HAP-1 (cell line): ENCODE data around the gene CUL4A.

Experiments
- DNase-seq, 2 experiments: peaks; one replicate each; pipeline ENCODE4 v3.0.0-alpha.2; 2016 to 2020; ENCODE audit warnings: low spot score in 2 of 2
- H3K27me3 ChIP-seq: fragments of 250-450 bp; sonication (Bioruptor Pico); 2 replicates; pipeline ENCODE4 v1.5.1; 2020; ENCODE audit warnings: low read depth, mild to moderate bottlenecking, moderate library complexity
- H3K36me3 ChIP-seq: fragments of 250-450 bp; sonication (Bioruptor Pico); replicated peaks from 2 replicates; pipeline ENCODE4 v1.5.1; 2020; ENCODE audit warnings: mild to moderate bottlenecking
- H3K4me1 ChIP-seq: fragments of 250-450 bp; sonication (Bioruptor Pico); 2 replicates; pipeline ENCODE4 v1.5.1; 2020; ENCODE audit warnings: mild to moderate bottlenecking
- H3K4me3 ChIP-seq: fragments of 250-450 bp; sonication (Bioruptor Pico); 2 replicates; pipeline ENCODE4 v1.5.1; 2020; ENCODE audit warnings: mild to moderate bottlenecking, moderate library complexity
- H3K9me3 ChIP-seq: fragments of 250-450 bp; sonication (Bioruptor Pico); 2 replicates; pipeline ENCODE4 v1.5.1; 2020; ENCODE audit warnings: mild to moderate bottlenecking, moderate library complexity
- in situ Hi-C: fragments of 300-500 bp; cut with MboI; formaldehyde crosslinking; loops from 3 replicates; pipeline ENCODE4 v1.14.3; 2020; ENCODE audit warnings: low sequenced_read_pairs, inconsistent platforms, mixed read lengths

The CUL4A gene

GRCh38 chr13:113187883-113188665 is 21.3 kb upstream of the CUL4A start:
- DNase-seq = no peak
- H3K27me3 ChIP-seq = no peaks in the 10 kb centered on the region
- H3K4me1 ChIP-seq = no peaks in the 10 kb centered on the region
- H3K4me3 ChIP-seq = no peak overlapping the region
- in situ Hi-C loops = no loop called here
- H3K9me3 ChIP-seq = no peaks in the 10 kb centered on the region
- peaks cover 55% of the 10 kb centered on the region for H3K36me3 ChIP-seq

- Histone ChIP-seq H3K4me3 (no peak overlapping the region), H3K27me3 (no peaks in the 10 kb centered on the region), H3K4me1 (no peaks in the 10 kb centered on the region), H3K36me3 (peaks cover 62% of the 10 kb centered on the region), H3K9me3 (no peaks in the 10 kb centered on the region)
- no peak for DNase-seq
- in situ Hi-C loops = no loop called here
Measured at GRCh38 chr13:113190181-113190580, 19.2 kb upstream of the CUL4A start.

GRCh38 chr13:113192279-113192678 is 17.1 kb upstream of the CUL4A start:
- in situ Hi-C loops = no loop called here
- Histone ChIP-seq H3K36me3 (peaks cover 66% of the 10 kb centered on the region), H3K27me3 (no peaks in the 10 kb centered on the region), H3K4me3 (no peak overlapping the region), H3K9me3 (no peaks in the 10 kb centered on the region), H3K4me1 (no peaks in the 10 kb centered on the region)
- DNase-seq = no peak

- in situ Hi-C loops = no loop called here
- H3K9me3 ChIP-seq = no peaks in the 10 kb centered on the region
- no peak overlapping the region for H3K4me3 ChIP-seq
- peaks cover 67% of the 10 kb centered on the region for H3K36me3 ChIP-seq
- H3K27me3 ChIP-seq = no peaks in the 10 kb centered on the region
- no peak for DNase-seq
- no peaks in the 10 kb centered on the region for H3K4me1 ChIP-seq
Measured at GRCh38 chr13:113192902-113193301, 16.5 kb upstream of the CUL4A start.

- Histone ChIP-seq H3K36me3 (peaks cover 77% of the 10 kb centered on the region), H3K4me1 (no peaks in the 10 kb centered on the region), H3K9me3 (no peaks in the 10 kb centered on the region), H3K4me3 (no peak overlapping the region), H3K27me3 (no peaks in the 10 kb centered on the region)
- in situ Hi-C loops = no loop called here
- no peak for DNase-seq
Measured at GRCh38 chr13:113195360-113195759, 14.1 kb upstream of the CUL4A start.

GRCh38 chr13:113196970-113197737 is 12.3 kb upstream of the CUL4A start:
- in situ Hi-C loops = no loop called here
- peaks cover 72% of the 10 kb centered on the region for H3K36me3 ChIP-seq
- H3K9me3 ChIP-seq = no peaks in the 10 kb centered on the region
- no peaks in the 10 kb centered on the region for H3K27me3 ChIP-seq
- DNase-seq = no peak
- no peak overlapping the region for H3K4me3 ChIP-seq
- H3K4me1 ChIP-seq = no peaks in the 10 kb centered on the region

- DNase-seq = no peak
- peaks cover 12% of the 10 kb centered on the region for H3K4me1 ChIP-seq
- no peaks in the 10 kb centered on the region for H3K27me3 ChIP-seq
- H3K36me3 ChIP-seq = peaks cover 61% of the 10 kb centered on the region
- in situ Hi-C loops = no loop called here
- H3K9me3 ChIP-seq = no peaks in the 10 kb centered on the region
- no peak overlapping the region for H3K4me3 ChIP-seq
Measured at GRCh38 chr13:113201815-113202214, 7.6 kb upstream of the CUL4A start.

- no peaks in the 10 kb centered on the region for H3K9me3 ChIP-seq
- no peak for DNase-seq
- H3K36me3 ChIP-seq = peaks cover 52% of the 10 kb centered on the region
- H3K4me3 ChIP-seq = no peak overlapping the region
- H3K27me3 ChIP-seq = no peaks in the 10 kb centered on the region
- H3K4me1 ChIP-seq = peaks cover 18% of the 10 kb centered on the region
- in situ Hi-C loops = no loop called here
Measured at GRCh38 chr13:113202912-113203311, 6.5 kb upstream of the CUL4A start.

- in situ Hi-C loops = no loop called here
- no peak for DNase-seq
Measured at GRCh38 chr13:113203507-113204377, 5.7 kb upstream of the CUL4A start.

GRCh38 chr13:113204378-113204734 is 5.1 kb upstream of the CUL4A start:
- Histone ChIP-seq H3K27me3 (no peaks in the 10 kb centered on the region), H3K9me3 (no peaks in the 10 kb centered on the region), H3K36me3 (peaks cover 41% of the 10 kb centered on the region), H3K4me1 (peaks cover 18% of the 10 kb centered on the region), H3K4me3 (no peak overlapping the region)
- in situ Hi-C loops = no loop called here
- DNase-seq = no peak

More at GRCh38 chr13:113203507-113204377, 5.7 kb upstream of the CUL4A start:
- peaks cover 18% of the 10 kb centered on the region for H3K4me1 ChIP-seq
- no peaks in the 10 kb centered on the region for H3K9me3 ChIP-seq
- no peaks in the 10 kb centered on the region for H3K27me3 ChIP-seq
- peaks cover 47% of the 10 kb centered on the region for H3K36me3 ChIP-seq
- no peak overlapping the region for H3K4me3 ChIP-seq

GRCh38 chr13:113205428-113205931 is 3.9 kb upstream of the CUL4A start:
- no peaks in the 10 kb centered on the region for H3K9me3 ChIP-seq
- in situ Hi-C loops = no loop called here
- no peaks in the 10 kb centered on the region for H3K27me3 ChIP-seq
- no peak for DNase-seq
- peaks cover 33% of the 10 kb centered on the region for H3K36me3 ChIP-seq
- peaks cover 18% of the 10 kb centered on the region for H3K4me1 ChIP-seq
- no peak overlapping the region for H3K4me3 ChIP-seq

- in situ Hi-C loops = no loop called here
- peak overlapping the region; percentile 98 for H3K4me3 ChIP-seq
- peaks cover 47% of the 10 kb centered on the region for H3K36me3 ChIP-seq
- peaks cover 21% of the 10 kb centered on the region for H3K4me1 ChIP-seq
- no peak for DNase-seq
- no peaks in the 10 kb centered on the region for H3K27me3 ChIP-seq
- no peaks in the 10 kb centered on the region for H3K9me3 ChIP-seq
Measured at GRCh38 chr13:113207460-113207859, 2.0 kb upstream of the CUL4A start.

- Histone ChIP-seq H3K36me3 (peaks cover 47% of the 10 kb centered on the region), H3K4me3 (peak overlapping the region; percentile 98), H3K9me3 (no peaks in the 10 kb centered on the region), H3K4me1 (peaks cover 21% of the 10 kb centered on the region), H3K27me3 (no peaks in the 10 kb centered on the region)
- DNase-seq = peak; percentile 4 to 48
- in situ Hi-C loops = no loop called here
Measured at GRCh38 chr13:113207890-113208420, 1.5 kb upstream of the CUL4A start.
